ENCODE data around the gene TAMALIN.

TAMALIN gene

GRCh38 chr12:52023182-52023975 lies 16.6 kb downstream of the TAMALIN start:
- peak; percentile 98 for TF ChIP-seq CTCF (IDR thresholded peaks at IDR 0.05; ENCODE audit: low read depth, low read length, poor library complexity, severe bottlenecking)
- no peak for TF ChIP-seq EZH2phosphoT487 (IDR thresholded peaks at IDR 0.05; ENCODE audit: borderline replicate concordance, low read length)
- H3K9me2 ChIP-seq (replicated peaks; ENCODE audit: control insufficient read depth, low read length), result no peaks in the 10 kb centered on the region
- H4K20me1 ChIP-seq (ENCODE audit: control insufficient read depth, insufficient read depth, low read depth, low read length), result no peaks in the 10 kb centered on the region
- peak overlapping the region; percentile 71 for H3K4me3 ChIP-seq (ENCODE audit: low read length)
- 0 out of 2 replicates have a peak, but pooled peaks cover 2% of the 10 kb centered on the region for H3K79me2 ChIP-seq (ENCODE audit: control insufficient read depth, low read length)
- no peaks in the 10 kb centered on the region; the same call in none of the 2 replicates for H3F3A ChIP-seq (ENCODE audit: control insufficient read depth, insufficient read depth)
- H3K27me3 ChIP-seq (ENCODE audit: control insufficient read depth, low read length), result peaks cover 34% of the 10 kb centered on the region
- H3K9me3 ChIP-seq (ENCODE audit: control insufficient read depth, insufficient read depth, low read length), result no peaks in the 10 kb centered on the region
- peaks cover 68% of the 10 kb centered on the region for H3K4me1 ChIP-seq (ENCODE audit: control insufficient read depth, low read length)
- peak overlapping the region; percentile 92 for H3K4me2 ChIP-seq (ENCODE audit: low read length)
- peak overlapping the region; percentile 64; the same call in 1 of the 2 replicates for H3K27ac ChIP-seq (ENCODE audit: low read depth, low read length)
- H3K36me3 ChIP-seq (ENCODE audit: control insufficient read depth, low read length), result no peaks in the 10 kb centered on the region

DNA sequence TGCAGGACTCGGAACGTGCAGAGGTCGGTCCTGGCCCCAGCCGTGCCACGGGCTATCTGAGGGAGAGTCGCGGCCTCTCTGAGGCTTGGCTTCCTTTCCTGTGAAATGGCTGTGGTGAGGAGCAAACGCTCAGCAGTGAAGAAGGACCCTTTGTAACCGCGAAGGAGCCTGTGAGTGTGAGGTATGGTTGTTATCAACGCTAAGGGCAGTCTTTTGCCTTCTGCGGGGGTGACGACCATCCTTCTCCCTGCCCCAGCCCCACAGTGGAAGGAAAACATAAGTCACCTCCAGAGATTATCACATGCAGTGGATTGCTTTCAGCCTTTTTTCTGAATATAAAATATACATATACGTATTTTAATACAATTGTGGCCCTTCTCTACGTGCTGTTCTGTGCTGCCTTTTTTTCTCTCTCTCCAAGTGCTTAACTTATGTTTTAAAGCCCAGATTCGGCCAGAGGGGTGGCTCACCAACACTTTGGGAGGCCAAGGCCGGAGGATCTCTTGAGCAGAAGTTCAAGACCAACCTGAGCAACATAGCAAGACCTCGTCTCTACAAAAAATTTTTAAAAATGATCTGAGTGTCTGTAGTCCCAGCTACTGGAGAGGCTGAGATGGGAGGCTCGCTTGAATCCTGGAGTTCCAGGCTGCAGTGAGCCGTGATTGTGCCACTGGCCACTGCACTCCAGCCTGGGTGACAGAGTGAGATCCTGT lies 17.4 kb downstream of the TAMALIN start:
- Histone ChIP-seq H3K27ac (ENCODE audit: low read depth, low read length) (peak overlapping the region; percentile 64), H3K4me1 (ENCODE audit: control insufficient read depth, low read length) (peaks cover 68% of the 10 kb centered on the region), H3K9me2 (replicated peaks; ENCODE audit: control insufficient read depth, low read length) (no peaks in the 10 kb centered on the region)

GRCh38 chr12:52024845-52025230 lies 18.1 kb downstream of the TAMALIN start:
- Histone ChIP-seq H3F3A (ENCODE audit: control insufficient read depth, insufficient read depth) (no peaks in the 10 kb centered on the region; the same call in none of the 2 replicates), H3K36me3 (ENCODE audit: control insufficient read depth, low read length) (no peaks in the 10 kb centered on the region), H3K4me2 (ENCODE audit: low read length) (peak overlapping the region; percentile 92), H4K20me1 (ENCODE audit: control insufficient read depth, insufficient read depth, low read depth, low read length) (no peaks in the 10 kb centered on the region), H3K4me3 (ENCODE audit: low read length) (peak overlapping the region; percentile 71), H3K27me3 (ENCODE audit: control insufficient read depth, low read length) (peaks cover 23% of the 10 kb centered on the region), H3K27ac (ENCODE audit: low read depth, low read length) (peak overlapping the region; percentile 64), H3K79me2 (ENCODE audit: control insufficient read depth, low read length) (0 out of 2 replicates have a peak, but pooled peaks cover 2% of the 10 kb centered on the region), H3K9me3 (ENCODE audit: control insufficient read depth, insufficient read depth, low read length) (no peaks in the 10 kb centered on the region), H3K9me2 (replicated peaks; ENCODE audit: control insufficient read depth, low read length) (no peaks in the 10 kb centered on the region), H3K4me1 (ENCODE audit: control insufficient read depth, low read length) (peaks cover 68% of the 10 kb centered on the region)
- no peak for TF ChIP-seq EZH2phosphoT487 (IDR thresholded peaks at IDR 0.05; ENCODE audit: borderline replicate concordance, low read length)

More for the DNA sequence above, 17.4 kb downstream of the TAMALIN start:
- H3K4me3 ChIP-seq (ENCODE audit: low read length), result peak overlapping the region; percentile 71
- no peaks in the 10 kb centered on the region for H4K20me1 ChIP-seq (ENCODE audit: control insufficient read depth, insufficient read depth, low read depth, low read length)
- H3K27me3 ChIP-seq (ENCODE audit: control insufficient read depth, low read length), result peaks cover 29% of the 10 kb centered on the region
- TF ChIP-seq EZH2phosphoT487 (IDR thresholded peaks at IDR 0.05; ENCODE audit: borderline replicate concordance, low read length) (no peak), CTCF (IDR thresholded peaks at IDR 0.05; ENCODE audit: low read depth, low read length, poor library complexity, severe bottlenecking) (peak; percentile 43)
- H3K79me2 ChIP-seq (ENCODE audit: control insufficient read depth, low read length), result 0 out of 2 replicates have a peak, but pooled peaks cover 2% of the 10 kb centered on the region
- H3K36me3 ChIP-seq (ENCODE audit: control insufficient read depth, low read length), result no peaks in the 10 kb centered on the region
- no peaks in the 10 kb centered on the region; the same call in none of the 2 replicates for H3F3A ChIP-seq (ENCODE audit: control insufficient read depth, insufficient read depth)
- no peaks in the 10 kb centered on the region for H3K9me3 ChIP-seq (ENCODE audit: control insufficient read depth, insufficient read depth, low read length)
- peak overlapping the region; percentile 92 for H3K4me2 ChIP-seq (ENCODE audit: low read length)

Measured in DOHH2 (cell line).